HG03159 (cell line): ENCODE data around the gene ADGRB3.
"Not testable (repeated sequence)": the region's sequence is repeated elsewhere in the genome, so short reads cannot be mapped to it uniquely, and the experiment has no call there.

Experiments used
- ATAC-seq: cut with Tn5 transposase; IDR thresholded peaks from one replicate; pipeline ENCODE4 v1.9.1; 2021; ENCODE audit warnings: mild to moderate bottlenecking, moderate library complexity; ENCODE audit not compliant: unreplicated experiment

ADGRB3 gene

GRCh38 chr6:68735866-68736265 lies 100.8 kb downstream of the ADGRB3 start:
- ATAC-seq: no peak

GRCh38 chr6:68737061-68737460 lies 102.0 kb downstream of the ADGRB3 start:
- ATAC-seq: no peak

GRCh38 chr6:68738039-68738438 lies 103.0 kb downstream of the ADGRB3 start:
- ATAC-seq: no peak

- peak; percentile 62 for ATAC-seq
Observed at GRCh38 chr6:68740828-68741500, 105.9 kb downstream of the ADGRB3 start.

- no peak for ATAC-seq
Observed at GRCh38 chr6:68741501-68742386, 106.7 kb downstream of the ADGRB3 start.

GRCh38 chr6:68743099-68743498 lies 108.0 kb downstream of the ADGRB3 start:
- no peak for ATAC-seq

- ATAC-seq: not testable (repeated sequence)
Observed at GRCh38 chr6:68744376-68744775, 109.3 kb downstream of the ADGRB3 start.

GRCh38 chr6:68746376-68746775 lies 111.3 kb downstream of the ADGRB3 start:
- no peak for ATAC-seq

- ATAC-seq: no peak
Observed at GRCh38 chr6:68747110-68747790, 112.2 kb downstream of the ADGRB3 start.

- ATAC-seq: not testable (repeated sequence)
Observed at GRCh38 chr6:68747832-68748231, 112.8 kb downstream of the ADGRB3 start.

GRCh38 chr6:68754681-68755213 lies 119.7 kb downstream of the ADGRB3 start:
- no peak for ATAC-seq

- no peak for ATAC-seq
Observed at GRCh38 chr6:68756454-68757375, 121.6 kb downstream of the ADGRB3 start.

GRCh38 chr6:68757821-68758220 lies 122.7 kb downstream of the ADGRB3 start:
- ATAC-seq: no peak

GRCh38 chr6:68758559-68758958 lies 123.5 kb downstream of the ADGRB3 start:
- ATAC-seq: no peak

- ATAC-seq: no peak
Observed at GRCh38 chr6:68760485-68760884, 125.4 kb downstream of the ADGRB3 start.

- ATAC-seq: no peak
Observed at GRCh38 chr6:68760941-68761676, 126.0 kb downstream of the ADGRB3 start.

GRCh38 chr6:68761985-68762384 lies 126.9 kb downstream of the ADGRB3 start:
- no peak for ATAC-seq

- ATAC-seq: no peak
Observed at GRCh38 chr6:68771426-68771825, 136.3 kb downstream of the ADGRB3 start.

GRCh38 chr6:68774843-68775242 lies 139.8 kb downstream of the ADGRB3 start:
- ATAC-seq: no peak

- no peak for ATAC-seq
Observed at GRCh38 chr6:68776354-68776753, 141.3 kb downstream of the ADGRB3 start.
